Ovary (tissue), 9 donors: ENCODE results near the gene KRT85. TPM values are rescaled to one million over a fixed set of nuclear protein-coding genes. Genes with fewer than 3 reads are reported as not detected.

Experiments
- DNase-seq, 5 donors: peaks; one replicate each; pipeline ENCODE4 v3.0.0-alpha.2; 2019 to 2020
- H3K27ac ChIP-seq, 2 donors: fragments of 200-600 bp; one replicate each; pipeline versions ENCODE4 v1.5.1 to v1.8.0; 2019 to 2022
- H3K27me3 ChIP-seq: fragments of 200-600 bp; one replicate; pipeline ENCODE4 v1.8.0; 2022
- H3K36me3 ChIP-seq: fragments of 200-600 bp; sonication (generic); one replicate; pipeline ENCODE4 v1.5.1; 2019
- H3K4me1 ChIP-seq: one replicate; pipeline ENCODE4 v1.8.1; 2013; ENCODE audit warnings: mild to moderate bottlenecking, moderate library complexity; ENCODE audit not compliant: insufficient read depth
- H3K4me3 ChIP-seq: fragments of 200-600 bp; sonication (generic); one replicate; pipeline ENCODE4 v1.5.1; 2017
- H3K9me3 ChIP-seq, 2 donors: fragments of 200-600 bp in 1 of 2; sonication (generic) in 1 of 2; one replicate each; pipeline versions ENCODE4 v1.5.1 to v1.8.1; 2013 to 2019; ENCODE audit warnings: mild to moderate bottlenecking in 1 of 2, moderate library complexity in 1 of 2
- CTCF ChIP-seq, 3 donors: fragments of 450-650 bp in 2 of 3; fragments of 200-600 bp in 1 of 3; IDR thresholded peaks; one replicate each; pipeline versions ENCODE4 v1.5.1 to v1.8.0; 2016 to 2022; ENCODE audit warnings: antibody characterized with exemption in 3 of 3, mild to moderate bottlenecking in 1 of 3
- EP300 ChIP-seq: sonication (generic); formaldehyde crosslinking; IDR thresholded peaks from one replicate; pipeline ENCODE4 v1.6.1; 2017; ENCODE audit warnings: antibody characterized with exemption
- POLR2A ChIP-seq: fragments of 450-650 bp; IDR thresholded peaks from one replicate; pipeline ENCODE4 v1.6.1; 2017; ENCODE audit warnings: antibody characterized with exemption, mild to moderate bottlenecking, moderate library complexity
- WGBS, 3 donors: extraction: QIAGEN DNeasy Blood & Tissue Kit in 1 of 3; methylation state at CpG; one replicate each; pipeline versions ENCODE4 v1.1.5 to v1.1.7; 2013 to 2017; 5-methylcytosine and 5-hydroxymethylcytosine counted together
- intact Hi-C, 4 donors: fragments of 100-400 bp; cut with DNase I; formaldehyde crosslinking; loops; one replicate each; pipeline versions ENCODE4 v1.11.0 to v1.15.1; 2022 to 2023
- polyA plus RNA-seq, 2 donors: library from polyadenylated mRNA; stranded (reverse); fragments of 200-250 nt in 1 of 2; fragments of 350-450 nt in 1 of 2; fragmentation: Illumina TruSeq in 1 of 2; extraction: RNeasy Lipid Tissue Mini Kit (QIAGEN cat#74804) in 1 of 2; gene quantifications; one replicate each; pipeline ENCODE4 v1.2.3, GENCODE V29; 2013 to 2014
- total RNA-seq, 7 donors: library from RNA; depleted of rRNA in 2 of 7; stranded (reverse); fragments of >200 nt in 2 of 7; fragmentation: NEBNext Ultra II Directional in 3 of 7; extraction: Animal tissue kit (Norgen Biotek cat#: 25700) in 3 of 7; gene quantifications; one replicate each; pipeline versions ENCODE4 v1.1.0 to v1.2.4, GENCODE V29; 2016 to 2023
- donor health status: DM: no; HTN: no; CAD: no; lungs with moderate emphysema.
- donor health status: DM: no; HTN: no; CAD: no.
- donor health status: Bipolar disorder and iron deficiency.
- donor health status: DM: yes; HTN: yes; CAD: no.
- donor health status: DM: no; HTN: no; CAD: no.
- donor health status: DM: yes; HTN: yes; CAD: no.

The KRT85 gene
- total and polyA plus RNA-seq, 9 donors = not detected

GRCh38 chr12:52372216-52373154, 5.2 kb upstream of the KRT85 start:
- DNase-seq = peak; percentile 56 to 84 (median 64)
- WGBS, 3 donors = 30 to 37% (median 30%) methylated on average over 10 of the region's 10 CpGs

GRCh38 chr12:52371716-52372115, 4.4 kb upstream of the KRT85 start:
- no peak for DNase-seq
- Histone ChIP-seq H3K9me3 (no peaks in the 10 kb centered on the region), H3K27me3 (no peaks in the 10 kb centered on the region), H3K4me1 (peaks cover 7% of the 10 kb centered on the region), H3K36me3 (no peaks in the 10 kb centered on the region), H3K27ac (no peak overlapping the region), H3K4me3 (no peak overlapping the region)
- intact Hi-C loops = loop anchor here in 1 of 4 donors (5.0 kb wide), 1 partner anchor 506 kb away; no protein-coding TSS in a partner anchor
- TF ChIP-seq POLR2A (no peak), EP300 (no peak), CTCF (IDR thresholded peaks at IDR 0.05) (no peak)
- WGBS, 3 donors = 60 to 66% (median 65%) methylated on average over 3 of the region's 3 CpGs

More at GRCh38 chr12:52372216-52373154, 5.2 kb upstream of the KRT85 start:
- Histone ChIP-seq H3K9me3 (no peaks in the 10 kb centered on the region), H3K4me3 (no peak overlapping the region), H3K27me3 (no peaks in the 10 kb centered on the region), H3K4me1 (peaks cover 7% of the 10 kb centered on the region), H3K36me3 (no peaks in the 10 kb centered on the region), H3K27ac (no peak overlapping the region)
- TF ChIP-seq EP300 = no peak
- TF ChIP-seq CTCF (IDR thresholded peaks at IDR 0.05) = peak in 1 of 3 donors; percentile 59
- TF ChIP-seq POLR2A = no peak
- intact Hi-C loops = loop anchor here in 1 of 4 donors (5.0 kb wide), 1 partner anchor 505 kb away; no protein-coding TSS in a partner anchor

GRCh38 chr12:52370926-52371608, 3.8 kb upstream of the KRT85 start:
- peak; percentile 22 to 57 (median 33) for DNase-seq
- Histone ChIP-seq H3K27me3 (no peaks in the 10 kb centered on the region), H3K36me3 (no peaks in the 10 kb centered on the region), H3K4me1 (peaks cover 7% of the 10 kb centered on the region), H3K4me3 (no peak overlapping the region), H3K9me3 (no peaks in the 10 kb centered on the region), H3K27ac (no peak overlapping the region)
- WGBS, 3 donors = 27 to 34% (median 33%) methylated on average over 12 of the region's 12 CpGs
- TF ChIP-seq CTCF (IDR thresholded peaks at IDR 0.05) (no peak), EP300 (no peak), POLR2A (no peak)
- intact Hi-C loops = loop anchor here in 1 of 4 donors (5.0 kb wide), 1 partner anchor 506 kb away; no protein-coding TSS in a partner anchor

- Histone ChIP-seq H3K9me3 (no peaks in the 10 kb centered on the region), H3K27me3 (no peaks in the 10 kb centered on the region), H3K4me1 (peaks cover 7% of the 10 kb centered on the region), H3K27ac (no peak overlapping the region), H3K4me3 (no peak overlapping the region), H3K36me3 (no peaks in the 10 kb centered on the region)
- WGBS, 3 donors = 70 to 93% (median 72%) methylated on average over 5 to 6 of the region's 6 CpGs
- DNase-seq = no peak
- intact Hi-C loops = loop anchor here in 2 of 4 donors (5.0 to 10.0 kb wide), 2 partner anchors 205 to 507 kb away; partner anchors contain the start of gene KRT74 (in 1 of the 2)
- TF ChIP-seq CTCF (IDR thresholded peaks at IDR 0.05) = no peak
- TF ChIP-seq EP300 = no peak
- TF ChIP-seq POLR2A = no peak
These were observed 2.5 kb upstream of the KRT85 start for GRCh38 chr12:52369809-52370208.
